Upper lobe of right lung (tissue), 1 donor: ENCODE measurements around the gene CDRT4. TPM values are rescaled to one million over a fixed set of nuclear protein-coding genes. Genes with fewer than 3 reads are reported as not detected.

Experiments
- ATAC-seq: fragments of 200-7000 bp; cut with Tn5 transposase; one replicate; pipeline ENCODE4 v1.9.1; 2020; ENCODE audit warnings: mild to moderate bottlenecking, moderate library complexity
- DNase-seq: peaks from one replicate; pipeline ENCODE4 v3.0.0-alpha.2; 2020
- H3K27ac ChIP-seq: fragments of 200-600 bp; one replicate; pipeline ENCODE4 v1.8.0; 2022
- H3K27me3 ChIP-seq: fragments of 200-600 bp; one replicate; pipeline ENCODE4 v1.8.0; 2022; ENCODE audit warnings: mild to moderate bottlenecking
- H3K36me3 ChIP-seq: fragments of 200-600 bp; one replicate; pipeline ENCODE4 v1.8.0; 2022
- H3K4me1 ChIP-seq: fragments of 200-600 bp; one replicate; pipeline ENCODE4 v1.8.0; 2022
- H3K4me3 ChIP-seq: fragments of 200-600 bp; one replicate; pipeline ENCODE4 v1.8.0; 2022; ENCODE audit warnings: mild to moderate bottlenecking
- H3K9me3 ChIP-seq: fragments of 200-600 bp; one replicate; pipeline ENCODE4 v1.8.0; 2022
- intact Hi-C: fragments of 100-400 bp; cut with DNase I; formaldehyde crosslinking; loops from one replicate; pipeline ENCODE4 v1.11.0; 2022
- total RNA-seq: library from RNA; stranded (reverse); fragmentation: NEBNext Ultra II Directional; extraction: Animal tissue kit (Norgen Biotek cat#: 25700); gene quantifications from one replicate; pipeline ENCODE4 v1.2.1, GENCODE V29; 2021
- TF ChIP-seq, protein P1 (sequence below): fragments of 200-600 bp; IDR thresholded peaks from one replicate; pipeline ENCODE4 v1.8.0; 2022; ENCODE audit warnings: antibody characterized with exemption
- donor health status: DM: no; HTN: yes; CAD: no; lungs with severe emphysema.

The CDRT4 gene
- total RNA-seq, 1 donor from 2014 or later = 9.0 TPM

DNA sequence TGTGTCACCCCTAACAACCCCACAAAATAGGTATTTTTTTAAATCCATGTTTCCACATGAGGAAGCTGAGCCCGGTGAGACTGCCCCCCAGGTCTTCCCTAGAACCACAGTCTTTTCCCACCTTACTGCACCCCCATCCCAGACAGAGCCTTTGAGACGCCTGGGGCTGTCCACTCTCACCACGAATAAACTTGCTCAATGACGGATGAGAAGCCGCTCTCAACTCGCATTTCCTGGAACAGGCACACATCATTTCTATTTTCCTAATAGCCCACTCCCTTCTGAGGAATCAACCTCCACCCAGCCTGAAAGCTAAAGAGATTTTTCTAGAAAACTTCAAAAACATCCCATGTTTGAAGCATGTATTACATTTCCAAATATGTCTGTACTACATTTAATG, 14.1 kb upstream of the CDRT4 start:
- no peak for ATAC-seq
- DNase-seq = no peak
- intact Hi-C loops = no loop called here
- no peak overlapping the region for H3K4me3 ChIP-seq
- H3K36me3 ChIP-seq = no peaks in the 10 kb centered on the region
- peaks cover 9% of the 10 kb centered on the region for H3K4me1 ChIP-seq
- no peaks in the 10 kb centered on the region for H3K9me3 ChIP-seq
- H3K27ac ChIP-seq = no peak overlapping the region
- H3K27me3 ChIP-seq = no peaks in the 10 kb centered on the region
- TF ChIP-seq, protein P1, sequence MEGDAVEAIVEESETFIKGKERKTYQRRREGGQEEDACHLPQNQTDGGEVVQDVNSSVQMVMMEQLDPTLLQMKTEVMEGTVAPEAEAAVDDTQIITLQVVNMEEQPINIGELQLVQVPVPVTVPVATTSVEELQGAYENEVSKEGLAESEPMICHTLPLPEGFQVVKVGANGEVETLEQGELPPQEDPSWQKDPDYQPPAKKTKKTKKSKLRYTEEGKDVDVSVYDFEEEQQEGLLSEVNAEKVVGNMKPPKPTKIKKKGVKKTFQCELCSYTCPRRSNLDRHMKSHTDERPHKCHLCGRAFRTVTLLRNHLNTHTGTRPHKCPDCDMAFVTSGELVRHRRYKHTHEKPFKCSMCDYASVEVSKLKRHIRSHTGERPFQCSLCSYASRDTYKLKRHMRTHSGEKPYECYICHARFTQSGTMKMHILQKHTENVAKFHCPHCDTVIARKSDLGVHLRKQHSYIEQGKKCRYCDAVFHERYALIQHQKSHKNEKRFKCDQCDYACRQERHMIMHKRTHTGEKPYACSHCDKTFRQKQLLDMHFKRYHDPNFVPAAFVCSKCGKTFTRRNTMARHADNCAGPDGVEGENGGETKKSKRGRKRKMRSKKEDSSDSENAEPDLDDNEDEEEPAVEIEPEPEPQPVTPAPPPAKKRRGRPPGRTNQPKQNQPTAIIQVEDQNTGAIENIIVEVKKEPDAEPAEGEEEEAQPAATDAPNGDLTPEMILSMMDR = no peak

DNA sequence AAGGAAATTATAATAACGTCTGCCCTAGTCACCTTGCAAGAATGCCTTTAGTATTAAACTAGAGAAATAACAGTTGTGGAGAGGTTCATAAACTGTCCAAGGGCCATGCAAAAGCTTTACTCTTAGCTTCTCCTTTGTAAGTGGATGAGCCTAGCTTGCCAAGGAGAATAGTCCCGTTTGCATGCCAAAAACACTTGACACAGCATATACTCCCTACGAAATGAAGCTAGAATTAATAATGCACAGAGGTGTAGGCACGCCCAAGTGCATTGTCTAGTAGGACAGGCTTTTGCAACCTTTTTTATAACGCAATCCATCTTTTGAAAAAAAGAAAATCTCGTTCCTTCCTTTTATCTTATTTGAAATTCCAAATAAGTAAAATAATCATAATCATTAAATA, 12.8 kb upstream of the CDRT4 start:
- Histone ChIP-seq H3K27ac (no peak overlapping the region), H3K27me3 (no peaks in the 10 kb centered on the region), H3K9me3 (no peaks in the 10 kb centered on the region), H3K36me3 (no peaks in the 10 kb centered on the region), H3K4me3 (no peak overlapping the region), H3K4me1 (peaks cover 9% of the 10 kb centered on the region)
- intact Hi-C loops = no loop called here
- ATAC-seq (no peak), DNase-seq (no peak)
- TF ChIP-seq, protein P1 = no peak

DNA sequence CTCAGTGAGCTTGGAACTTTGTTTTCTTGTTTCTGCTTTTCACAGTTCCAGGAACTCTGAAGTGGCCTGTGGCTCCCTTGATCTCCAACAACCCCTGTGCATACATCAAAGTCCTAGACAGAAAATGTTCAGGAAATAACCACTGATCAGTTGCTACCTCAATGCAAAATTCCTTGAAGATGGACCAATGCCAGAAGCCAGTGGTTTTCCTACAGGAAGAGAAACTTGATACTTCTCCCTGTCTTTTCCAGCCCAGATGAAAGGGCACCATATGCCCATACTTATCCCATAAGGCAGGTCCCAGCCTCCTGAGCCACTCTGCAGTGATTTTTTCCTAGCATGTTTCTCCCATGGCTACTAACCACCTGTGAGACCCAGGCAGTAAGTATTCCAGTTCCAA, 12.3 kb upstream of the CDRT4 start:
- no peak overlapping the region for H3K27ac ChIP-seq
- peaks cover 9% of the 10 kb centered on the region for H3K4me1 ChIP-seq
- TF ChIP-seq, protein P1 = no peak
- DNase-seq (no peak), ATAC-seq (no peak)
- H3K4me3 ChIP-seq = no peak overlapping the region
- H3K9me3 ChIP-seq = no peaks in the 10 kb centered on the region
- no peaks in the 10 kb centered on the region for H3K36me3 ChIP-seq
- H3K27me3 ChIP-seq = no peaks in the 10 kb centered on the region
- intact Hi-C loops = no loop called here

DNA sequence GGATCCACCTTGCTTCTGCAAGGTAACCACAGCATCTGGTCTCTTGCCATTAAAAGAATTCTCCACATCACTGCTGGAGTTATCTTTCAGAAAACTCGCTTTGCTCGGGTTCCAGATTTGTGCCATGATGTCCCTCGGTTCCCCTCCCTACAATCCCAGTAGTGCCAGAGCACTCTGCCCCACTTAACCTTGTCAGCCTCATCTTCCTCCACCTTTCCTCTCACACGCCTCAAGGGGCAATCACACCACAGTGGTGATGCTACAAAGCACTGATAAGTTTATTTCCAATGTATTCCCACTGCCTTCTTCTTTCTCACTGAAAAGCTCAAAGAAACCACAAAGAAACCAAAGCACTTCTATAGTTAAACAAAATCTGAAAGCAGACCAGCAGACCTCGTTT, 11.4 kb upstream of the CDRT4 start:
- H3K36me3 ChIP-seq = no peaks in the 10 kb centered on the region
- ATAC-seq = no peak
- H3K4me3 ChIP-seq = no peak overlapping the region

DNA sequence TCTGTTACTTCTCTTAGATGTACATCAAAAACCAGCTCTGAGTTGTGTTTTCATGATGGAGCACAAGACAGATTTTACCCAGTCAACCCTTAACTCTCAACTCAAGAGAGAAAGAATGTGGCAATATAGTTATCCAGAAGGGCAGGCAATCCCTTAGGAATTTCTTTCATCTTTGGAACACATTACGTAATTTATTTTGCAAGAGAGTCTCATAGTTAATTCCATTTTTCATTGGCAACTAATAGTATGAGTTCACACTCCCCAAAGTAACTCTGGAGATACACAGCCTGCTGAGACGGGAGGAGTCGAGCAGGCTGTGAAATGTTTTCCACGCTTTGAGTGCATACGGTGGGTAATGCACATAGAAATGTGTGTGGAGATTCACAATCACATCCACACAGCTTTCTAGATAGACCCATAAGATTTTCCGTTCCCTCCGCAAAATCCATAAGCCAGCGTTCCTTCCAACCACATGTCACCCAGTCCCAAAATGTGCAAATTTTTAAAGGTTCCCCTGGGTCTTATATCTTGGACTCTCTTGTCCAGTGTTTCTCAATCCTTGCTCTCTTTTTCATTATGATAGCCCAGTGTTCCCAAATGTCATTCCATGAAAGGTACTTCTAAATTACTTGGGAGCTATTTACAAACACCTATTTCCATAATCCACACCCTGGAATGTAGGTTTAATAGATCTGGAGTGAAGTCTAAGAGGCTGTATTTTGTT, 8.4 kb upstream of the CDRT4 start:
- DNase-seq = no peak
- peak overlapping the region; percentile 11 for H3K27ac ChIP-seq

More for the DNA sequence above, 11.4 kb upstream of the CDRT4 start:
- TF ChIP-seq, protein P1 = no peak
- no peaks in the 10 kb centered on the region for H3K27me3 ChIP-seq
- intact Hi-C loops = no loop called here
- H3K4me1 ChIP-seq = peaks cover 9% of the 10 kb centered on the region
- no peak for DNase-seq
- no peaks in the 10 kb centered on the region for H3K9me3 ChIP-seq
- no peak overlapping the region for H3K27ac ChIP-seq

More for the DNA sequence above, 8.4 kb upstream of the CDRT4 start:
- ATAC-seq = peak; percentile 54
- Histone ChIP-seq H3K4me1 (peaks cover 9% of the 10 kb centered on the region), H3K36me3 (no peaks in the 10 kb centered on the region), H3K9me3 (no peaks in the 10 kb centered on the region), H3K4me3 (no peak overlapping the region), H3K27me3 (no peaks in the 10 kb centered on the region)
- TF ChIP-seq, protein P1 = no peak
- intact Hi-C loops = no loop called here
